GM10248 (cell line): ENCODE data around the gene CMTM6.
"Not testable (repeated sequence)": the region's sequence is repeated elsewhere in the genome, so short reads cannot be mapped to it uniquely, and the experiment has no call there.

Experiments
- CTCF ChIA-PET: fragments of 300-600 bp; sonication (Branson Sonifier 250); formaldehyde crosslinking; extraction: SDS; loops from one replicate; lab custom pipeline; 2021; ENCODE audit warnings: antibody characterized with exemption; lab: Yijun Ruan, JAX
- POLR2A ChIA-PET: fragments of 350-650 bp; sonication (Branson Sonifier 250); formaldehyde crosslinking; extraction: SDS; loops from one replicate; lab custom pipeline; 2020; ENCODE audit warnings: antibody characterized with exemption; lab: Yijun Ruan, JAX
- DNase-seq: peaks from one replicate; pipeline ENCODE4 v3.0.0; 2012; ENCODE audit errors: extremely low spot score
- TF ChIP-seq, protein P1 (sequence below): IDR thresholded peaks from 2 replicates; pipeline ENCODE4 v1.5.1; 2012; ENCODE audit warnings: mild to moderate bottlenecking, low read depth; ENCODE audit errors: extremely low read depth, missing control alignments, control extremely low read depth

CMTM6 gene

DNA sequence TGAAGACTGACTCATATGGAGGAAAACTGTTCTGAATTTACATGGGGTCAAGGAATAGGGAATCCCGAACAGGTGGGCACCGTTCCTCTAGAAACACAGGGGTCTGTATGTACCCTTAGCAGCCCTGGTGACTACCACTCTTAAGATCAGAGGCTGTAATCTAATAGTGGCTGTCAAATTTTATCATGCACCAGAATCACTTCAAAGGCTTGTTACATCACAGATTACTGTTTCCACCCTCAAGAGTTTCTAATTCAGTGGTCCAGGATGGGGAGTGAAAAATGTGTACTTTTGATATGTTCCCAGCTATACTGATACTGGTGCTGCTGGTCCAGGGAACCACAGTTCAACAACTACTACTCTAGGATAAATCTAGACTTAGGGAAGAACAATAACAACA, 40.2 kb upstream of the CMTM6 start:
- CTCF ChIA-PET, result interaction anchor here (1.4 kb wide), 1 partner anchor 75 kb away, joined by 3 read pairs; no protein-coding TSS in a partner anchor
- no peak for DNase-seq
- TF ChIP-seq, protein P1, sequence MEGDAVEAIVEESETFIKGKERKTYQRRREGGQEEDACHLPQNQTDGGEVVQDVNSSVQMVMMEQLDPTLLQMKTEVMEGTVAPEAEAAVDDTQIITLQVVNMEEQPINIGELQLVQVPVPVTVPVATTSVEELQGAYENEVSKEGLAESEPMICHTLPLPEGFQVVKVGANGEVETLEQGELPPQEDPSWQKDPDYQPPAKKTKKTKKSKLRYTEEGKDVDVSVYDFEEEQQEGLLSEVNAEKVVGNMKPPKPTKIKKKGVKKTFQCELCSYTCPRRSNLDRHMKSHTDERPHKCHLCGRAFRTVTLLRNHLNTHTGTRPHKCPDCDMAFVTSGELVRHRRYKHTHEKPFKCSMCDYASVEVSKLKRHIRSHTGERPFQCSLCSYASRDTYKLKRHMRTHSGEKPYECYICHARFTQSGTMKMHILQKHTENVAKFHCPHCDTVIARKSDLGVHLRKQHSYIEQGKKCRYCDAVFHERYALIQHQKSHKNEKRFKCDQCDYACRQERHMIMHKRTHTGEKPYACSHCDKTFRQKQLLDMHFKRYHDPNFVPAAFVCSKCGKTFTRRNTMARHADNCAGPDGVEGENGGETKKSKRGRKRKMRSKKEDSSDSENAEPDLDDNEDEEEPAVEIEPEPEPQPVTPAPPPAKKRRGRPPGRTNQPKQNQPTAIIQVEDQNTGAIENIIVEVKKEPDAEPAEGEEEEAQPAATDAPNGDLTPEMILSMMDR, result no peak
- POLR2A ChIA-PET, result no interaction called here

DNA sequence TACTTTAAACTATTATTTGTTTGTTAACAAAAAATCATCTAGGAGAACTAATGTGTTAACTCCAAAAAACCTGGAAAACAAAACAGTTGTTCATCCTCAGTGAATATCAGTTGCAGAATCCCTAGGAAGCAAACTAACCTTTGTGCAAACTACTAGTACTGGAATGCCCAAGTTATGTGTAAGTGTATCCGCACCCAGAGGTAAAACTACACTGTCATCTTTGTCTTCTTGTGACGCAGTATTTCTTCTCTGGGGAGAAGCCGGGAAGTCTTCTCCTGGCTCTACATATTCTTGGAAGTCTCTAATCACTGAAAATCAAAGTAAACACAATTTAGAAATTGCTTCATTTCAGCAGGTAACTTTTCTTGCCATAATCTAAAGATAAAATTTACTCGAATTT, 38.2 kb upstream of the CMTM6 start:
- ChIA-PET POLR2A (no interaction called here), CTCF (no interaction called here)
- TF ChIP-seq, protein P1, result no peak
- DNase-seq, result no peak

DNA sequence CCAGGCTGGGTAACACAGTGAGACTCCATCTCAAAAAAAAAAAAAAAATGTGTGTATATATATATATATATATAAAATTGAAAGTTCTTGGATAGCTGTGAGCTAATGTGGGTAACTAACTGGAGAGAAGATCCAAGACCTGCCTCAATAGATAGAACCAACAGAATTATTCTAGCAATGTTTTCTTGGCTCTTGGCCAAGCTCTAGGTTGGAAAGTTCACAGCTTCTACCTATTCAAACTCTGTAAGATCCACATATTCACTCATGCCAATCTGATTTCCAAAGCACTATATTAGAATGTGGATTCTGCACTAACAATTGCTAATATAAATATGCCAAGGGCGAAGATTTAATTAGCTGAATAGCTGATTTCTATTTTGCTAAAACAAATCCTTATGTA, 29.8 kb upstream of the CMTM6 start:
- ChIA-PET CTCF (interaction anchor here (1.1 to 3.6 kb wide), 5 partner anchors 10 to 139 kb away, joined by 3 to 20 read pairs (median 3); no protein-coding TSS in a partner anchor), POLR2A (interaction anchor here (0.7 kb wide), 2 partner anchors 63 to 984 kb away, joined by 5 to 6 read pairs; no protein-coding TSS in a partner anchor)
- DNase-seq, result no peak
- TF ChIP-seq, protein P1, result no peak

DNA sequence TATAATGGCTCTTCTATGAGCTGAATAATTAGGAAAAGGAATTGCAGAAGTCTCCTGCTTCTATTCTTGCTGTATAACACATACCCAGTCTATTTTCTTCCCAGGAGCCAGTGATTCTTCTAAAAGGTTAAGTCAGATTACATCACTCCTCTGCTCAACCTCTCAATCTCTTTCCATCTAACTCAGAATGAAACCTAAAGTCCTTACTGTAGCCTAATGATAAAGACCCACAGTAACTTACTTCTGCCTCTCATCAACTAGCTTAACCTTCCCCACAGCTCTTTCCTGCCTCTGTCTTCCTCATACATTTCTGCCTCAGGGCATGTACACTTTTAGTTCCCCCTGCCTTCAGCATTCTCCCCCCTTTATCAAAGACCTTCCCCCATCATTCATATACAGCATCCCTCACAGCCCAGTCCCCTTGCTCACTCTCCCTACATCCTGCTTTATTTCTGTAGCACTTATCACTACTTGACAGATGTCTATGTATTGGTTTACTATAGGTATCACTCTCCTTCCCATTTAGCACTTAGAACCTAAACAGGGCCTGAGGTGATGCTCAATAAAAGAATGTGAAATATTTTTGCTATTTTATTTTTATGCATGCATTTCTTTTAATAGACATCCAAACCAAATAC, 28.5 kb upstream of the CMTM6 start:
- TF ChIP-seq, protein P1, result no peak
- CTCF ChIA-PET, result interaction anchor here (0.7 to 3.6 kb wide), 6 partner anchors 9 to 156 kb away, joined by 3 to 20 read pairs (median 4); no protein-coding TSS in a partner anchor
- POLR2A ChIA-PET, result no interaction called here
- DNase-seq, result peak; percentile 28

DNA sequence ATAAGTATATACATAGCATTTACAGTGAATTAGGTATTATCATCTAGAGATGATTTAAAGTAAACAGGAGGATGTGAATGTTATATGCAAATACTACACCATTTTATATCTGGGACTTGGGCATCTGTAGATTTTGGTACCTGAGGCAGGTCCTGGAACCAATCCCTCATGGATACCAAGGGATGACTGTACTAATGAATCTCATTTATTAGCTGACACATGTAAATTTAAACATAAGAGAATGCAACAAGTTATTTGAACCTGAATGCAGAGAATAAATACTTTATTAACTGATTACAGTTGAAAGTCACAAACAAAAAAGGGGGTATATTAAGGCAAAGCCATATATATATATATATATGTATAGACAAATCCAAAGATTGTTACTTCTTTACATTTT, 23.1 kb upstream of the CMTM6 start:
- POLR2A ChIA-PET, result no interaction called here
- TF ChIP-seq, protein P1, result no peak
- DNase-seq, result no peak
- CTCF ChIA-PET, result interaction anchor here (1.0 to 1.7 kb wide), 2 partner anchors 31 to 58 kb away, joined by 4 read pairs; no protein-coding TSS in a partner anchor

DNA sequence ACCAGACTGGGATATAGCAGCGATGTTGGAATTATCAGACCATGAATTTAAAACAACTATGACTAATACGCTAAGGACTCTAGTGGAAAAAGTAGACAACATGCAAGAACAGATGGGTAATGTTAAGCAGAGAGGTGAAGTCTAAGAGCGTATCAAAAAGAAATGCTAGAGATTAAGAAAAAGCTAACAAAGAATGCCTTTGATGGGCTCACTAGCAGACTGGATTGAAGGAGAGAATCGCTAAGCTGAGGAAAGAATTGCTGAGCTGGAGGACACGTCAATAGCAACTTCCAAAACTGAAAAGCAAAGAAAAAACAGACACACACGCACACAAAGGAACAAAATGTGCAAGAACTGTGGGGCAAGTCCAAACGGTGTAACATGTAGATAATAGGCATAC, 20.0 kb upstream of the CMTM6 start:
- TF ChIP-seq, protein P1, result no peak
- CTCF ChIA-PET, result interaction anchor here (1.6 to 2.9 kb wide), 3 partner anchors 9 to 13 kb away, joined by 9 to 10 read pairs (median 10); no protein-coding TSS in a partner anchor
- POLR2A ChIA-PET, result no interaction called here

DNA sequence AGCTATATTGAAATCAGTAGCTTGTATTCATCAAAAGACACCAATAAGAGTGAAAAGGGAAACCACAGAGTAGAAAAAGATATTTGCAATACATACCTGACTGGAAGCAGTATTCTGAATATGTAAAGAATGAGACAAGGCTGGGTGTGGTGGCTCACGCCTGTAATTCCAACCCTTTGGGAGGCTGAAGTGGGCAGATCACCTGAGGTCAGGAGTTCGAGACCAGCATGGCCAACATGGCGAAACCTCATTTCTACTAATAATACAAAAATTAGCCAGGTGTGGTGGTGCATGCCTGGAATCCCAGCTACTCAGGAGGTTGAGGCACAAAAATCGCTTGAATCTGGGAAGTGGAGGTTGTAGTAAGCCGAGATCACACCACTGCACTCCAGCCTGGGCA, 16.3 kb upstream of the CMTM6 start:
- CTCF ChIA-PET, result interaction anchor here (1.2 kb wide), 2 partner anchors 9 kb away, joined by 3 to 4 read pairs; no protein-coding TSS in a partner anchor
- POLR2A ChIA-PET, result interaction anchor here (0.6 kb wide), 1 partner anchor 134 kb away, joined by 9 read pairs; no protein-coding TSS in a partner anchor
- not testable (repeated sequence) for DNase-seq

More for the DNA sequence above, 20.0 kb upstream of the CMTM6 start:
- no peak for DNase-seq

DNA sequence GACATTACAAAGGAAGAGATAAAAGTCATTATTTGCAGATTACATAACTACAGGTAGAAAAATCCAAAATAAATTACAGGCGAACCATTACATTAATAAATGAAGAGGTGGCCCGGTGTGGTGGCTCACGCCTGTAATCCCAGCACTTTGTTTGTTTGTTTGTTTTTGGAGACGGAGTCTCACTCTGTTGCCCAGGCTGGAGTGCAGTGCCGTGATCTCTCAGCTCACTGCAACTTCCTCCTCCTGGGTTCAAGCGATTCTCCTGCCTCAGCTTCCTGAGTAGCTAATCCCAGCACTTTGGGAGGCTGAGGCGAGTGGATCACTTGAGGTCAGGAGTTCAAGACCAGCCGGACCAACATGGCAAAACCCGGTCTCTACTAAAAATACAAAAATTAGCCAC, 14.1 kb upstream of the CMTM6 start:
- POLR2A ChIA-PET, CTCF ChIA-PET, DNase-seq: not testable (repeated sequence)
